Activated CD8-positive, alpha-beta T cell treated with anti-CD3 and anti-CD28 coated beads for 36 hours (primary cell): ENCODE measurements around the gene CAMK1D. TPM values are rescaled to one million over a fixed set of nuclear protein-coding genes. Genes with fewer than 3 reads are reported as not detected.
A peak's percentile ranks its signal among the peaks of the same experiment; 100 is the strongest.

ENCODE experiments used
- ATAC-seq: fragments of 200-7000 bp; cut with Tn5 transposase; one replicate; pipeline ENCODE4 v1.10.0; 2021; ENCODE audit warnings: mild to moderate bottlenecking, moderate library complexity
- CTCF ChIA-PET: fragments of 350-600 bp; sonication (Branson Sonifier 250); formaldehyde crosslinking; loops from one replicate; lab custom pipeline; 2021; ENCODE audit warnings: antibody characterized with exemption; lab: Charles Lee
- POLR2A ChIA-PET: fragments of 350-600 bp; sonication (Branson Sonifier 250); formaldehyde crosslinking; loops from one replicate; lab custom pipeline; 2021; ENCODE audit warnings: antibody characterized with exemption; lab: Charles Lee
- DNase-seq: peaks from one replicate; pipeline ENCODE4 v3.0.0-alpha.2; 2020
- H3K27ac Mint-ChIP-seq: one replicate; pipeline ENCODE4 v1.8.0; 2021; ENCODE audit warnings: mild to moderate bottlenecking, mixed read lengths
- H3K27me3 Mint-ChIP-seq: one replicate; pipeline ENCODE4 v1.8.0; 2021; ENCODE audit warnings: mixed read lengths
- H3K36me3 Mint-ChIP-seq: one replicate; pipeline ENCODE4 v1.8.0; 2021; ENCODE audit warnings: low read depth, mixed read lengths
- H3K4me1 Mint-ChIP-seq: one replicate; pipeline ENCODE4 v1.8.0; 2021; ENCODE audit warnings: low read depth, mixed read lengths
- H3K4me3 Mint-ChIP-seq: one replicate; pipeline ENCODE4 v1.8.0; 2021; ENCODE audit warnings: mild to moderate bottlenecking, moderate library complexity, mixed read lengths
- H3K9me3 Mint-ChIP-seq: one replicate; pipeline ENCODE4 v1.8.0; 2021; ENCODE audit warnings: mixed read lengths
- CTCF ChIP-seq: fragments of 200-600 bp; IDR thresholded peaks from one replicate; pipeline ENCODE4 v1.8.0; 2022; ENCODE audit warnings: antibody characterized with exemption, mild to moderate bottlenecking
- intact Hi-C: fragments of 100-400 bp; cut with micrococcal nuclease; formaldehyde crosslinking; loops from one replicate; pipeline ENCODE4 v1.10.0; 2022
- total RNA-seq, 2 experiments: library from RNA; stranded (reverse); gene quantifications; one replicate each; pipeline ENCODE4 v1.2.3, GENCODE V29; 2021

CAMK1D gene
- total RNA-seq, 2 experiments from 2014 or later = 13.8 TPM

GRCh38 chr10:12346707-12347106 is 2.6 kb upstream of the CAMK1D start:
- no peak overlapping the region for H3K27ac Mint-ChIP-seq
- peaks cover 1% of the 10 kb centered on the region for H3K36me3 Mint-ChIP-seq
- no peak for DNase-seq
- no peak overlapping the region for H3K4me3 Mint-ChIP-seq
- ATAC-seq = no peak
- peaks cover 3% of the 10 kb centered on the region for H3K27me3 Mint-ChIP-seq
- ChIA-PET POLR2A (interaction anchor here (0.5 to 0.7 kb wide), 3 partner anchors 31 to 468 kb away, joined by 3 to 4 read pairs (median 3); no protein-coding TSS in a partner anchor), CTCF (interaction anchor here (1.8 kb wide), 1 partner anchor 310 kb away, joined by 5 read pairs; no protein-coding TSS in a partner anchor)
- H3K9me3 Mint-ChIP-seq = peaks cover 6% of the 10 kb centered on the region
- intact Hi-C loops = no loop called here
- TF ChIP-seq CTCF = no peak
- H3K4me1 Mint-ChIP-seq = peaks cover 30% of the 10 kb centered on the region

GRCh38 chr10:12348294-12348869 is 965 bp upstream of the CAMK1D start:
- Mint-ChIP-seq H3K36me3 (peaks cover 1% of the 10 kb centered on the region), H3K4me3 (peak overlapping the region; percentile 76), H3K9me3 (peaks cover 2% of the 10 kb centered on the region), H3K4me1 (peaks cover 32% of the 10 kb centered on the region), H3K27ac (peak overlapping the region; percentile 93), H3K27me3 (peaks cover 3% of the 10 kb centered on the region)
- CTCF ChIA-PET = interaction anchor here (0.7 to 1.6 kb wide), 3 partner anchors 22 to 308 kb away, joined by 3 to 5 read pairs (median 3); no protein-coding TSS in a partner anchor
- intact Hi-C loops = no loop called here
- DNase-seq (no peak), ATAC-seq (no peak)
- POLR2A ChIA-PET = interaction anchor here (0.7 to 2.4 kb wide), 8 partner anchors 10 to 266 kb away, joined by 3 to 10 read pairs (median 4); partner anchors contain the start of genes CDC123 and NUDT5
- TF ChIP-seq CTCF = no peak

GRCh38 chr10:12349629-12350166 is 351 bp downstream of the CAMK1D start:
- H3K9me3 Mint-ChIP-seq = no peaks in the 10 kb centered on the region
- peaks cover 3% of the 10 kb centered on the region for H3K27me3 Mint-ChIP-seq
- no peak for DNase-seq

GRCh38 chr10:12350167-12350872 is 973 bp downstream of the CAMK1D start:
- intact Hi-C loops = no loop called here
- Mint-ChIP-seq H3K27me3 (peaks cover 3% of the 10 kb centered on the region), H3K36me3 (peaks cover 6% of the 10 kb centered on the region), H3K27ac (peak overlapping the region; percentile 90), H3K4me3 (peak overlapping the region; percentile 92), H3K4me1 (peaks cover 41% of the 10 kb centered on the region), H3K9me3 (no peaks in the 10 kb centered on the region)
- no peak for TF ChIP-seq CTCF
- ChIA-PET POLR2A (interaction anchor here (0.6 to 3.5 kb wide), 13 partner anchors 9 to 308 kb away, joined by 3 to 14 read pairs (median 3); partner anchors contain the start of gene UPF2), CTCF (interaction anchor here (0.9 to 2.0 kb wide), 6 partner anchors 9 to 306 kb away, joined by 3 to 9 read pairs (median 3); no protein-coding TSS in a partner anchor)
- ATAC-seq (peak; percentile 58), DNase-seq (peak; percentile 71)

More at GRCh38 chr10:12349629-12350166, 351 bp downstream of the CAMK1D start:
- ChIA-PET POLR2A (interaction anchor here (0.6 to 3.5 kb wide), 11 partner anchors 15 to 307 kb away, joined by 3 to 14 read pairs (median 3); partner anchors contain the start of genes CDC123, NUDT5 and UPF2), CTCF (interaction anchor here (1.0 to 1.6 kb wide), 4 partner anchors 55 to 306 kb away, joined by 3 to 5 read pairs (median 3); no protein-coding TSS in a partner anchor)
- no peak for TF ChIP-seq CTCF
- ATAC-seq = no peak
- intact Hi-C loops = no loop called here
- Mint-ChIP-seq H3K4me3 (peak overlapping the region; percentile 92), H3K36me3 (peaks cover 6% of the 10 kb centered on the region), H3K4me1 (peaks cover 40% of the 10 kb centered on the region), H3K27ac (peak overlapping the region; percentile 92)
